ENCODE measurements around the gene DOCK2. TPM values are rescaled to one million over a fixed set of nuclear protein-coding genes. Genes with fewer than 3 reads are reported as not detected.

Gene DOCK2
- total RNA-seq, 4 donors from 2014 or later = 0.32 to 5.3 (median 2.7) TPM

- TF ChIP-seq CTCF (IDR thresholded peaks at IDR 0.05 in 4 of 5, conservative IDR thresholded peaks at IDR 0.05 in 1 of 5) (no peak), POLR2A (IDR thresholded peaks at IDR 0.05) (no peak)
- in situ Hi-C loops (cut with MboI; ENCODE audit: low sequenced_read_pairs in 4 of 4) (no loop called here), intact Hi-C loops (cut with DNase I; ENCODE audit: low total_unique reads) (no loop called here)
- DNase-seq (no peak), ATAC-seq (no peak)
- no peaks in the 10 kb centered on the region for H3K27me3 ChIP-seq
- H3K27ac ChIP-seq = no peak overlapping the region
- H3K4me3 ChIP-seq = no peak overlapping the region
- no peaks in the 10 kb centered on the region for H3K9me3 ChIP-seq
- H3K36me3 ChIP-seq = no peaks in the 10 kb centered on the region
- no peaks in the 10 kb centered on the region for H3K4me1 ChIP-seq
Observed at GRCh38 chr5:170114271-170114670, 477.2 kb downstream of the DOCK2 start.

- Histone ChIP-seq H3K27me3 (no peaks in the 10 kb centered on the region), H3K9me3 (no peaks in the 10 kb centered on the region), H3K27ac (no peak overlapping the region), H3K4me3 (no peak overlapping the region), H3K36me3 (no peaks in the 10 kb centered on the region), H3K4me1 (no peaks in the 10 kb centered on the region)
- ATAC-seq (no peak), DNase-seq (no peak)
- in situ Hi-C loops (cut with MboI; ENCODE audit: low sequenced_read_pairs in 4 of 4) (no loop called here), intact Hi-C loops (cut with DNase I; ENCODE audit: low total_unique reads) (no loop called here)
- no peak for TF ChIP-seq POLR2A (IDR thresholded peaks at IDR 0.05)
- TF ChIP-seq CTCF (IDR thresholded peaks at IDR 0.05 in 4 of 5, conservative IDR thresholded peaks at IDR 0.05 in 1 of 5) = no peak
Observed at GRCh38 chr5:170115925-170116324, 478.9 kb downstream of the DOCK2 start.

- Histone ChIP-seq H3K9me3 (no peaks in the 10 kb centered on the region), H3K36me3 (no peaks in the 10 kb centered on the region), H3K4me1 (no peaks in the 10 kb centered on the region), H3K4me3 (no peak overlapping the region), H3K27ac (no peak overlapping the region), H3K27me3 (no peaks in the 10 kb centered on the region)
- no peak for TF ChIP-seq CTCF (IDR thresholded peaks at IDR 0.05 in 4 of 5, conservative IDR thresholded peaks at IDR 0.05 in 1 of 5)
- no peak for TF ChIP-seq POLR2A (IDR thresholded peaks at IDR 0.05)
- in situ Hi-C loops (cut with MboI; ENCODE audit: low sequenced_read_pairs in 4 of 4) (no loop called here), intact Hi-C loops (cut with DNase I; ENCODE audit: low total_unique reads) (no loop called here)
- ATAC-seq (no peak), DNase-seq (no peak)
Observed at GRCh38 chr5:170117736-170118135, 480.7 kb downstream of the DOCK2 start.

- TF ChIP-seq POLR2A (IDR thresholded peaks at IDR 0.05) (no peak), CTCF (IDR thresholded peaks at IDR 0.05 in 4 of 5, conservative IDR thresholded peaks at IDR 0.05 in 1 of 5) (no peak)
- H3K4me3 ChIP-seq = no peak overlapping the region
- no peak for ATAC-seq
- intact Hi-C loops (cut with DNase I; ENCODE audit: low total_unique reads) = no loop called here
- no peak overlapping the region for H3K27ac ChIP-seq
- H3K4me1 ChIP-seq = no peaks in the 10 kb centered on the region
- in situ Hi-C loops (cut with MboI; ENCODE audit: low sequenced_read_pairs in 4 of 4) = no loop called here
- no peaks in the 10 kb centered on the region for H3K36me3 ChIP-seq
- no peaks in the 10 kb centered on the region for H3K27me3 ChIP-seq
- no peaks in the 10 kb centered on the region for H3K9me3 ChIP-seq
- no peak for DNase-seq
Observed at GRCh38 chr5:170120576-170120975, 483.5 kb downstream of the DOCK2 start.

GRCh38 chr5:170121321-170121720 lies 484.2 kb downstream of the DOCK2 start:
- ATAC-seq = no peak
- in situ Hi-C loops (cut with MboI; ENCODE audit: low sequenced_read_pairs in 4 of 4) (no loop called here), intact Hi-C loops (cut with DNase I; ENCODE audit: low total_unique reads) (no loop called here)
- no peak for DNase-seq
- H3K9me3 ChIP-seq = no peaks in the 10 kb centered on the region
- no peak for TF ChIP-seq CTCF (IDR thresholded peaks at IDR 0.05 in 4 of 5, conservative IDR thresholded peaks at IDR 0.05 in 1 of 5)
- no peak for TF ChIP-seq POLR2A (IDR thresholded peaks at IDR 0.05)
- no peaks in the 10 kb centered on the region for H3K4me1 ChIP-seq
- no peaks in the 10 kb centered on the region for H3K27me3 ChIP-seq
- no peak overlapping the region for H3K27ac ChIP-seq
- H3K36me3 ChIP-seq = no peaks in the 10 kb centered on the region
- no peak overlapping the region for H3K4me3 ChIP-seq
